DND-41 (cell line): Measurements from ENCODE around the gene RABGAP1L.

ENCODE experiments used
- CTCF ChIP-seq: IDR thresholded peaks from 2 replicates; pipeline ENCODE4 v1.5.1; 2012; ENCODE audit warnings: borderline replicate concordance, low read length, moderate library complexity, mild to moderate bottlenecking; ENCODE audit not compliant: poor library complexity, severe bottlenecking; ENCODE audit errors: extremely low read depth
- EZH2 ChIP-seq: IDR thresholded peaks from 3 replicates; pipeline ENCODE4 v1.6.1; 2012; ENCODE audit warnings: borderline replicate concordance, low read depth, mild to moderate bottlenecking, moderate library complexity, low read length, inconsistent platforms; ENCODE audit not compliant: severe bottlenecking

- no peak for TF ChIP-seq EZH2
- no peak for TF ChIP-seq CTCF
Measured at GRCh38 chr1:174215766-174216165, 56.4 kb downstream of the RABGAP1L start.
